Kidney epithelial cell (primary cell): ENCODE data around the gene NFIA. TPM values are rescaled to one million over a fixed set of nuclear protein-coding genes. Genes with fewer than 3 reads are reported as not detected.

Source experiments
- DNase-seq: peaks from one replicate; pipeline ENCODE4 v3.0.0-alpha.2; 2010; ENCODE audit warnings: low read depth
- H3K27me3 ChIP-seq: 2 replicates; pipeline ENCODE4 v1.6.0; 2011; ENCODE audit warnings: low read length; ENCODE audit not compliant: control insufficient read depth, insufficient read depth
- H3K36me3 ChIP-seq: 2 replicates; pipeline ENCODE4 v1.5.1; 2011; ENCODE audit warnings: low read length; ENCODE audit not compliant: control insufficient read depth, insufficient read depth
- H3K4me3 ChIP-seq: 2 replicates; pipeline ENCODE4 v1.5.1; 2011; ENCODE audit warnings: low read depth, mild to moderate bottlenecking, control low read depth, low read length
- CTCF ChIP-seq: IDR thresholded peaks from 2 replicates; pipeline ENCODE4 v1.5.1; 2011; ENCODE audit warnings: mild to moderate bottlenecking, moderate library complexity, low read length, control low read depth, inconsistent platforms; ENCODE audit not compliant: insufficient read depth, poor library complexity, severe bottlenecking
- total RNA-seq: library from RNA; depleted of rRNA; stranded (reverse); fragments of >200 nt; gene quantifications from 2 replicates; pipeline ENCODE4 v1.2.3, GENCODE V29; 2015

Gene NFIA
- total RNA-seq, 1 donor from 2014 or later = 3.5 TPM

- no peak for TF ChIP-seq CTCF
- Histone ChIP-seq H3K36me3 (no peaks in the 10 kb centered on the region), H3K4me3 (no peak overlapping the region), H3K27me3 (no peaks in the 10 kb centered on the region)
- DNase-seq = no peak
Observed at GRCh38 chr1:61208172-61208571, 125.8 kb downstream of the NFIA start.

- H3K4me3 ChIP-seq = no peak overlapping the region
- DNase-seq = no peak
- no peaks in the 10 kb centered on the region for H3K27me3 ChIP-seq
- no peaks in the 10 kb centered on the region for H3K36me3 ChIP-seq
- no peak for TF ChIP-seq CTCF
Observed at GRCh38 chr1:61208831-61209230, 126.5 kb downstream of the NFIA start.

- H3K36me3 ChIP-seq = no peaks in the 10 kb centered on the region
- no peak overlapping the region for H3K4me3 ChIP-seq
- H3K27me3 ChIP-seq = no peaks in the 10 kb centered on the region
- DNase-seq = no peak
- TF ChIP-seq CTCF = no peak
Observed at GRCh38 chr1:61210435-61211154, 128.2 kb downstream of the NFIA start.

- no peaks in the 10 kb centered on the region for H3K36me3 ChIP-seq
- TF ChIP-seq CTCF = no peak
- H3K4me3 ChIP-seq = no peak overlapping the region
- H3K27me3 ChIP-seq = no peaks in the 10 kb centered on the region
- no peak for DNase-seq
Observed at GRCh38 chr1:61213245-61214011, 131.1 kb downstream of the NFIA start.

- no peaks in the 10 kb centered on the region for H3K27me3 ChIP-seq
- H3K36me3 ChIP-seq = no peaks in the 10 kb centered on the region
- H3K4me3 ChIP-seq = no peak overlapping the region
- DNase-seq = no peak
- no peak for TF ChIP-seq CTCF
Observed at GRCh38 chr1:61215119-61215518, 132.8 kb downstream of the NFIA start.
